ENCODE measurements around the gene EFHD2.

GRCh38 chr1:15390667-15391066, 19.0 kb upstream of the EFHD2 start:
- TF ChIP-seq, protein P1, sequence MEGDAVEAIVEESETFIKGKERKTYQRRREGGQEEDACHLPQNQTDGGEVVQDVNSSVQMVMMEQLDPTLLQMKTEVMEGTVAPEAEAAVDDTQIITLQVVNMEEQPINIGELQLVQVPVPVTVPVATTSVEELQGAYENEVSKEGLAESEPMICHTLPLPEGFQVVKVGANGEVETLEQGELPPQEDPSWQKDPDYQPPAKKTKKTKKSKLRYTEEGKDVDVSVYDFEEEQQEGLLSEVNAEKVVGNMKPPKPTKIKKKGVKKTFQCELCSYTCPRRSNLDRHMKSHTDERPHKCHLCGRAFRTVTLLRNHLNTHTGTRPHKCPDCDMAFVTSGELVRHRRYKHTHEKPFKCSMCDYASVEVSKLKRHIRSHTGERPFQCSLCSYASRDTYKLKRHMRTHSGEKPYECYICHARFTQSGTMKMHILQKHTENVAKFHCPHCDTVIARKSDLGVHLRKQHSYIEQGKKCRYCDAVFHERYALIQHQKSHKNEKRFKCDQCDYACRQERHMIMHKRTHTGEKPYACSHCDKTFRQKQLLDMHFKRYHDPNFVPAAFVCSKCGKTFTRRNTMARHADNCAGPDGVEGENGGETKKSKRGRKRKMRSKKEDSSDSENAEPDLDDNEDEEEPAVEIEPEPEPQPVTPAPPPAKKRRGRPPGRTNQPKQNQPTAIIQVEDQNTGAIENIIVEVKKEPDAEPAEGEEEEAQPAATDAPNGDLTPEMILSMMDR (IDR thresholded peaks at IDR 0.05; ENCODE audit: insufficient read depth, low read length, poor library complexity, severe bottlenecking) = no peak
- TF ChIP-seq EZH2phosphoT487 (conservative IDR thresholded peaks at IDR 0.05; ENCODE audit: low read length) = no peak
